ENCODE results near the gene BTF3L4.

The BTF3L4 gene

DNA sequence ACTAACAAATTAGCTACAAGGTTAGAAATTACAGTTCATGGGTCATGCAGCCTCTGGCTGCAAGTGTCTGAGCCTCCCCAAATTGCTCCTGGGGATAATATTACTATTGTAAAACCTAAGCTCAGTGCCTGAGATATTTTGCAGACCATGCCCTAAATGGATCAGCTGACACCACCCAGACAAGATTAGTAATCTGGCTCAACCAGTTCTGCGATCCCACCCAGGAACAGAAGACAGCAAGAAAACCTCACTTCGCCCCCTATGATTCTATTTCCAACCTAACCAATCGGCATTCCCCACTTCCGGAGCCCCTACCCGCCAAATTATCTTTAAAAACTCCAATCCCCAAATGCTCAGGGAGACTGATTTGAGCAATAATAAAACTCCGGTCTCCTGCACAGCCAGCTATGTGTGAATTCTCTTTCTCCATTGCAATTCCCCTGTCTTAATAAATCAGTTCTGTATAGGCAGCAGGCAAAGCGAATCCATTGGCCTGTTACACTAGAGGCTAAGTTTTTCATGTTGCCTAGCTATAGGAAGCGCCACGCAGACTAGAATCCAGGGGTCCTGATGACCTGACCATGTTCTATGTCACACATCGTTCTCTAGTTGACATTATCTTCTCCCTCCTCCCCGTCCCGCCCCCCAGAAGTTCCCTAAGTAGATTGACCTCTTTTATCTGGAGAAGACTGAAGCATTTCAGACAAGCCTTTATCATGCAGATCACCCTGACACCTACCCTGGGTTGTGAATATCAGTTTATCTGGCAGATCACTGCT, 63.4 kb downstream of the BTF3L4 start:
- DNase-seq (ENCODE audit: low read depth, low spot score): no peak
- no peak overlapping the region for H3K27ac ChIP-seq

DNA sequence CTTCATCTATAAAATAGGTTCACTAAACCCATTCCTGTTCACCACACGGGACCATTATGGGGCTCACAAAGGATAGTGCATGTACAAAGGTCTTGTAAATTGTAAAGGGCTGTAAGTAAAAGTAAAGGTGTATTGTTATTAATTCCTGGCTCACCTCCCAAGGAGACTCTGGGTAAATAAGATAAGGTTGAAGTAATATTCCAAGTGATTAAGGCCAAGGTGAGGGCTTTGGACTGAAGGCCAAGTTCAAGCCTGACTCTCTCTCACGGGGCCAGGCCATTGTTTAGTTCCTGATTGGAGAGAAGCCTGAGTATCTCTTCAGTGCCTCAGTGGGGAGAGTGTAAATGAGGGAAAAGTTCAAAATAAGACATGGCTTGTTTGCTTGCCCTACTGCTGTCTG, 66.3 kb downstream of the BTF3L4 start:
- DNase-seq (ENCODE audit: low read depth, low spot score): no peak
- H3K27ac ChIP-seq: no peak overlapping the region

DNA sequence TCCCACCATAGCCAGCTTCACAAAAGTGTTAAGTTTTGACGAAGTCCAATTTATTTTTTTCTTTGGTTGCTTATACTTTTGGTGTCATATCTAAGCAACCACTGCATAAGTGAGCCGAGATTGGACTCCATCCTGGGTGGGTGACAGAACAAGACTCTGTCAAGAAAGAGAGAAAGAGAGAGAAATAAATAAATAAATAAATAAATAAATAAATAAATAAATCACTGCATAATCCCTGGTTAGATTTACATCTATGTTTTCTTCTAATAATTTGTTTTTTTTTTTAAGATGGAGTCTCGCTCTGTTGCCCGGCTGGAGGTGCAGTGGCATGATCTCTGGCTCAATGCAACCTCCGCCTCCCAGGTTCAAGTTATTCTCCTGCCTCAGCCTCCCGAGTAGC, 67.5 kb downstream of the BTF3L4 start:
- no peak for DNase-seq (ENCODE audit: low read depth, low spot score)
- no peak overlapping the region for H3K27ac ChIP-seq

DNA sequence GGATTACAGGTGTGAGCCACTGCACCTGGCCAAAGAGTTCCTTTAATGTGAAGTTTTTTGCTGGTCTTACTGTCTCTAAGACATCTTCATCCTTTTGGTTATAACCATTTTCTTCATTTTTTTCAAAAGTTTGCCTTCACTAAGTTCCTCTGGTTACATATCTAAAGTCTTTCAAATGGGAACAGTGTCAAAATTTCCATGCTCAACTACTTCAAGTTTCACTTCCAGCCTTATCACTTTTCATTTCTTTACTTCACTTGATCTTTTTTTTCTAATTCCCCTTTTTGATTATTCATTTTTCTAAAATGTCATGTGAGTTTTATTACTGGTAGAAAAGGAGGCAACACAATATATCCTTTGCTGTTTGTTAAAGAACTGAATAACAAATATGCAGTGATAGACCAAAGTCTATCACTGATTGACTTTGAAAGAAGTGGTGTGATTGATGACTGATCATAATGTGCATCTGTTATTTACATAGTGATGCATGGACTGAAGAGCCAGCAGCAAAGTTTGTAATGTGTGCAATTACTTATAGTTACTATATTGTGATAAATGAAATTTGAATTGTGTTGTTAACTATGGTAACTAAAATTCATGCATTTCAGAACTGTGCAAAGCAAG, 69.8 kb downstream of the BTF3L4 start:
- no peak overlapping the region for H3K27ac ChIP-seq
- no peak for DNase-seq (ENCODE audit: low read depth, low spot score)

GRCh38 chr1:52127181-52128180, 71.4 kb downstream of the BTF3L4 start:
- H3K27ac ChIP-seq: peak overlapping the region; percentile 62
- DNase-seq (ENCODE audit: low read depth, low spot score): peak; percentile 48

DNA sequence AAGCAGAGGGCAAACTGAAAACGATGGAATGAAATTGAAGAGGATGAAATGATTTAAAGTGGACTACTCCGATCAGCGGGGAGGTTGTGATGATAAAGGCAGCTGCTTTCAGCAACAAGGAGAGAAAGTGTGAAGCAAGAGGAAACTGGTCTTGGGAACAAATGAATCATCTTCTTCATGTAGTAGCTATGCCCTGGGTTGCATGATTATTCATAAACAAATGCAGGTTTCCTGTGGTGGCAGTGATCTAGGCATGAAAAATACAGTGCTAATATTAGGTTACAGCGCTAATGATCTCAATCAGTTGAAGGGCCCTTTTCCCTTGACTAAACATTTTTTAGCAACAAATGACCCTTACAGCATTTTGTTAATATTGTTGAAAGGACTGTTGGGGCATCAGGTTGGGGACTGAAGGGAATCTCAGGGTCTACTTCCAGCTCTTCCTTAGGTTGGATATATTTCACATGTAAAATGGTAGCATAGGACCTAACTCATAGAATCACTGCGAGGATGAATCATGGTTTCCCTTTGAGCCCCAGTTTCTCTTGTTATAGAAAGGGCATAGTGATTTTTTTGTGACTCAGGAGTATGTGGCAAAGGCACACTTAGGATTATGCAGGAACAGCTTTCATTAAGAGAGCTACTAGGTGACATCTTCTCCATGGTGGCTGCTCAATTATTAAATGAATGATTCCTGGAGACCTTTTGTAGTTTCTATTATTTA, 83.9 kb downstream of the BTF3L4 start:
- peak overlapping the region; percentile 95 for H3K27ac ChIP-seq
- DNase-seq (ENCODE audit: low read depth, low spot score): peak; percentile 93
